Measurements from ENCODE around the gene NBAS. TPM values are rescaled to one million over a fixed set of nuclear protein-coding genes. Genes with fewer than 3 reads are reported as not detected.

Gene NBAS
- total and polyA plus RNA-seq, 10 of the 15 experiments (the other 5 are each of a cell fraction or from before 2014, with no cell fraction given) = 4.3 to 32.7 (median 20.8) TPM

- H3K9me3 ChIP-seq (replicated peaks; ENCODE audit: control insufficient read depth, insufficient read depth, low read length) = no peaks in the 10 kb centered on the region
- ATAC-seq (no peak), DNase-seq (ENCODE audit: low read depth, low spot score) (no peak), FAIRE-seq (no peak)
- no peak overlapping the region for H3K27ac ChIP-seq (ENCODE audit: control insufficient read depth, insufficient read depth)
- POLR2A ChIA-PET = no interaction called here
- H3K27me3 ChIP-seq (replicated peaks in 1 of 2; ENCODE audit: control insufficient read depth in 2 of 2, insufficient read depth in 2 of 2, low read length in 1 of 2) = no peaks in the 10 kb centered on the region
- intact Hi-C loops (cut with micrococcal nuclease; ENCODE audit: unreplicated experiment) (no loop called here), in situ Hi-C loops (cut with MboI) (no loop called here)
- 77% methylated on average over 6 of the region's 6 CpGs for WGBS (ENCODE audit: insufficient coverage, insufficient replicate concordance, low lambda C conversion rate, missing lambda C conversion rate)
- CTCF ChIA-PET = no interaction called here
- H3K4me3 ChIP-seq = no peak overlapping the region
- BruUV-seq (replicated peaks) = no TSS peak
- no peak overlapping the region for H3K4me2 ChIP-seq (ENCODE audit: control insufficient read depth, insufficient read depth)
- RAD21 ChIA-PET (ENCODE audit: unreplicated experiment) = no interaction called here
- H3K36me3 ChIP-seq (ENCODE audit: control insufficient read depth in 2 of 2, insufficient read depth in 2 of 2, low read length in 1 of 2) = no peaks in the 10 kb centered on the region; a peak in 2 of 4 replicates
- no peaks in the 10 kb centered on the region for H4K20me1 ChIP-seq (ENCODE audit: control insufficient read depth, insufficient read depth)
- H2AFZ ChIP-seq (ENCODE audit: control insufficient read depth, low read depth, low read length) = no peak overlapping the region
- no peak overlapping the region for H3K9ac ChIP-seq (ENCODE audit: control insufficient read depth, insufficient read depth, low read length)
- SMC1A ChIA-PET (ENCODE audit: uncharacterized antibody, unreplicated experiment) = interaction anchor here (0.9 kb wide), 1 partner anchor 14 kb away, joined by 3 read pairs; no protein-coding TSS in a partner anchor
- peaks cover 8% of the 10 kb centered on the region for H3K4me1 ChIP-seq (ENCODE audit: control insufficient read depth, insufficient read depth, low read length)
- no peaks in the 10 kb centered on the region for H3K79me2 ChIP-seq (ENCODE audit: control insufficient read depth, insufficient read depth, low read length)
- TF ChIP-seq PBX3 (IDR thresholded peaks at IDR 0.05; ENCODE audit: insufficient replicate concordance, low read depth, low read length) (no peak), MTA2 (IDR thresholded peaks at IDR 0.05; ENCODE audit: low read depth) (no peak), ZNF592 (IDR thresholded peaks at IDR 0.05) (no peak), HDAC2 (IDR thresholded peaks at IDR 0.05) (no peak), NR2C2 (IDR thresholded peaks at IDR 0.05; ENCODE audit: borderline replicate concordance, control insufficient read depth, insufficient read length, low read depth) (no peak), ZSCAN29 (IDR thresholded peaks at IDR 0.05) (no peak), NKRF (conservative IDR thresholded peaks at IDR 0.05) (no peak), PML (IDR thresholded peaks at IDR 0.05; ENCODE audit: low read length) (no peak), NFYB (IDR thresholded peaks at IDR 0.05; ENCODE audit: insufficient read depth, low read depth, low read length) (no peak), POU2F2 (IDR thresholded peaks at IDR 0.05; ENCODE audit: borderline replicate concordance, low read depth, low read length) (no peak), ZBED1 (IDR thresholded peaks at IDR 0.05; ENCODE audit: borderline replicate concordance) (no peak), WRNIP1 (IDR thresholded peaks at IDR 0.05; ENCODE audit: borderline replicate concordance, low read depth, low read length) (no peak), POLR2AphosphoS5 (IDR thresholded peaks at IDR 0.05; ENCODE audit: low read length) (no peak)
Observed at GRCh38 chr2:15543541-15543940, 17.6 kb downstream of the NBAS start.

All from GM12878 (cell line).